SK-N-SH (cell line): ENCODE results near the gene ZNF490. TPM values are rescaled to one million over a fixed set of nuclear protein-coding genes. Genes with fewer than 3 reads are reported as not detected.

Source experiments
- CTCF ChIA-PET: fragments of 300-600, 350-600 bp; formaldehyde crosslinking; extraction: SDS; loops from one replicate; lab custom pipeline; 2021; lab: Yijun Ruan, JAX
- POLR2A ChIA-PET: fragments of 350-600 bp; sonication (Branson Sonifier 250); formaldehyde crosslinking; extraction: SDS; loops from one replicate; lab custom pipeline; 2020; ENCODE audit warnings: antibody characterized with exemption, inconsistent platforms; lab: Yijun Ruan, JAX
- DNase-seq: peaks from one replicate; pipeline ENCODE4 v3.0.0; 2012
- H2AFZ ChIP-seq: fragments of 200-600 bp; sonication (generic); 2 replicates; pipeline ENCODE4 v1.8.1; 2016; ENCODE audit warnings: antibody characterized with exemption, mild to moderate bottlenecking, low read depth
- H3F3A ChIP-seq: fragments of 200-600 bp; sonication (generic); replicated peaks from 2 replicates; pipeline ENCODE3; 2016; ENCODE audit warnings: antibody characterized with exemption, mild to moderate bottlenecking; ENCODE audit not compliant: insufficient read depth
- H3K27ac ChIP-seq, 2 experiments: fragments of 200-500 bp in 1 of 2; fragments of 200-600 bp in 1 of 2; sonication (Bioruptor generic) in 1 of 2; sonication (generic), shearing (Covaris generic) in 1 of 2; 2 replicates each; pipeline versions ENCODE4 v1.5.1 to v1.6.1; 2014 to 2016; ENCODE audit warnings: low read depth in 2 of 2, inconsistent platforms in 1 of 2, low read length in 1 of 2, mild to moderate bottlenecking in 1 of 2, mixed read lengths in 1 of 2
- H3K27me3 ChIP-seq: fragments of 200-600 bp; sonication (generic), shearing (Covaris generic); 2 replicates; pipeline ENCODE4 v1.6.1; 2016; ENCODE audit warnings: mixed run types; ENCODE audit not compliant: insufficient read depth
- H3K36me3 ChIP-seq, 2 experiments: fragments of 200-500 bp in 1 of 2; fragments of 200-600 bp in 1 of 2; sonication (Bioruptor generic) in 1 of 2; sonication (generic) in 1 of 2; replicated peaks in 1 of 2; 2 replicates each; pipeline versions ENCODE3 to v1.5.1; 2014 to 2016; ENCODE audit warnings: low read length in 1 of 2, mild to moderate bottlenecking in 1 of 2; ENCODE audit not compliant: insufficient read depth in 2 of 2, control insufficient read depth in 1 of 2
- H3K4me1 ChIP-seq, 2 experiments: fragments of 200-500 bp in 1 of 2; fragments of 200-600 bp in 1 of 2; sonication (Bioruptor generic) in 1 of 2; sonication (generic), shearing (Covaris generic) in 1 of 2; 2 replicates each; pipeline versions ENCODE4 v1.5.1 to v1.6.1; 2014 to 2016; ENCODE audit warnings: low read depth in 1 of 2, low read length in 1 of 2, mixed run types in 1 of 2; ENCODE audit not compliant: insufficient read depth in 2 of 2, control insufficient read depth in 1 of 2
- H3K4me2 ChIP-seq: fragments of 200-600 bp; sonication (generic), shearing (Covaris generic); 2 replicates; pipeline ENCODE4 v1.6.1; 2017; ENCODE audit warnings: mixed run types
- H3K4me3 ChIP-seq, 2 experiments: fragments of 200-500 bp in 1 of 2; fragments of 200-600 bp in 1 of 2; sonication (Bioruptor generic) in 1 of 2; sonication (generic), shearing (Covaris generic) in 1 of 2; 2 replicates each; pipeline versions ENCODE4 v1.5.1 to v1.8.1; 2014 to 2016; ENCODE audit warnings: low read depth in 2 of 2, inconsistent platforms in 1 of 2, low read length in 1 of 2, mild to moderate bottlenecking in 1 of 2, mixed read lengths in 1 of 2, moderate library complexity in 1 of 2
- H3K79me2 ChIP-seq: fragments of 200-600 bp; sonication (generic); 2 replicates; pipeline ENCODE4 v1.8.1; 2017; ENCODE audit warnings: mild to moderate bottlenecking; ENCODE audit not compliant: insufficient read depth
- H3K9ac ChIP-seq: fragments of 200-600 bp; sonication (generic); 2 replicates; pipeline ENCODE4 v1.6.1; 2017; ENCODE audit warnings: mixed run types
- H3K9me2 ChIP-seq: fragments of 200-600 bp; sonication (generic); 2 replicates; pipeline ENCODE4 v1.6.1; 2017; ENCODE audit warnings: mixed run types
- H3K9me3 ChIP-seq: fragments of 200-600 bp; sonication (generic); 2 replicates; pipeline ENCODE4 v1.6.1; 2017; ENCODE audit warnings: mixed run types, mild to moderate bottlenecking, moderate library complexity
- H4K20me1 ChIP-seq: fragments of 200-600 bp; sonication (generic); 2 replicates; pipeline ENCODE4 v1.6.1; 2017; ENCODE audit warnings: mild to moderate bottlenecking, mixed run types; ENCODE audit not compliant: insufficient read depth
- CTCF ChIP-seq: fragments of 200-600 bp; sonication (generic); IDR thresholded peaks from 2 replicates; pipeline ENCODE4 v1.6.1; 2017; ENCODE audit warnings: antibody characterized with exemption, mild to moderate bottlenecking, moderate library complexity
- EP300 ChIP-seq, 2 experiments: IDR thresholded peaks; 2 replicates each; pipeline versions ENCODE4 v1.4.0 to v1.6.1; 2012; ENCODE audit warnings: borderline replicate concordance in 1 of 2, low read depth in 1 of 2, low read length in 1 of 2
- FOXM1 ChIP-seq: IDR thresholded peaks from 2 replicates; pipeline ENCODE4 v1.4.0; 2012; ENCODE audit warnings: low read depth, mild to moderate bottlenecking
- IRF3 ChIP-seq: fragments of 150-350 bp; IDR thresholded peaks from 2 replicates; pipeline ENCODE4 v1.6.1; 2016; ENCODE audit warnings: mild to moderate bottlenecking, low read depth, low read length
- JUND ChIP-seq: IDR thresholded peaks from 2 replicates; pipeline ENCODE4 v1.4.0; 2012
- MAX ChIP-seq: IDR thresholded peaks from 2 replicates; pipeline ENCODE4 v1.4.0; 2012; ENCODE audit warnings: low read depth
- MXI1 ChIP-seq: IDR thresholded peaks from 2 replicates; pipeline ENCODE4 v1.6.1; 2012; ENCODE audit warnings: mild to moderate bottlenecking, low read depth, low read length, improper control_type of control experiment
- NFIC ChIP-seq: IDR thresholded peaks from 2 replicates; pipeline ENCODE4 v1.4.0; 2012; ENCODE audit warnings: borderline replicate concordance
- PBX3 ChIP-seq: IDR thresholded peaks from 2 replicates; pipeline ENCODE4; 2012
- RAD21 ChIP-seq: IDR thresholded peaks from 2 replicates; pipeline ENCODE4 v1.6.1; 2012; ENCODE audit warnings: mild to moderate bottlenecking, low read length
- REST ChIP-seq: IDR thresholded peaks from 2 replicates; pipeline ENCODE4 v1.6.1; 2012; ENCODE audit warnings: mild to moderate bottlenecking, low read depth, low read length, moderate library complexity
- RFX5 ChIP-seq: IDR thresholded peaks from 2 replicates; pipeline ENCODE4 v1.6.1; 2012; ENCODE audit warnings: mild to moderate bottlenecking, improper control_type of control experiment, low read length
- RXRA ChIP-seq: IDR thresholded peaks from 2 replicates; pipeline ENCODE4 v1.4.0; 2012; ENCODE audit warnings: low read depth, mild to moderate bottlenecking, borderline replicate concordance
- SMC3 ChIP-seq: IDR thresholded peaks from 2 replicates; pipeline ENCODE4 v1.6.1; 2012; ENCODE audit warnings: low read depth, low read length, improper control_type of control experiment
- WGBS: methylation state at CpG from one replicate; pipeline ENCODE4 v1.1.6; 2017; ENCODE audit warnings: low lambda C conversion rate; 5-methylcytosine and 5-hydroxymethylcytosine counted together
- polyA plus RNA-seq, 3 experiments: library from polyadenylated mRNA; depleted of rRNA; stranded (reverse); fragments of >200 nt; gene quantifications; 2 replicates each; pipeline ENCODE4 v1.2.3, GENCODE V29; 2012

The ZNF490 gene
- polyA plus RNA-seq, 1 of the 3 experiments (the other 2 are of a cell fraction): 1.3 TPM

- ChIA-PET CTCF (interaction anchor here (0.6 to 2.5 kb wide), 29 partner anchors 9 to 153 kb away, joined by 3 to 15 read pairs (median 4); partner anchors contain the start of genes MAN2B1, WDR83, ZNF490 and ZNF791), POLR2A (interaction anchor here (0.6 to 0.9 kb wide), 2 partner anchors 152 to 242 kb away, joined by 3 read pairs; no protein-coding TSS in a partner anchor)
- peak overlapping the region; percentile 89; the same call in 1 of the 2 replicates for H2AFZ ChIP-seq
- no peaks in the 10 kb centered on the region for H3K36me3 ChIP-seq
- no peaks in the 10 kb centered on the region for H3K9me3 ChIP-seq
- WGBS: 26% methylated on average over 23 of the region's 39 CpGs
- H3K9ac ChIP-seq: no peak overlapping the region
- peak; percentile 22; the same call in 1 of the 2 replicates for TF ChIP-seq SMC3
- TF ChIP-seq IRF3: no peak
- no peak for TF ChIP-seq JUND
- TF ChIP-seq MXI1: peak; percentile 28; the same call in 1 of the 2 replicates
- peak; percentile 71 for TF ChIP-seq CTCF
- TF ChIP-seq FOXM1: no peak
- peak; percentile 51 for TF ChIP-seq RAD21
- TF ChIP-seq MAX: peak; percentile 65; the same call in 1 of the 2 replicates
- TF ChIP-seq RFX5: no peak
- peak; percentile 92 for DNase-seq
- H3K27ac ChIP-seq: no peak overlapping the region
- H3K4me3 ChIP-seq: peak overlapping the region in 1 of 2 experiments; percentile 46; a peak in 2 of 4 replicates
- no peaks in the 10 kb centered on the region for H3F3A ChIP-seq
- H3K79me2 ChIP-seq: no peaks in the 10 kb centered on the region
- H3K27me3 ChIP-seq: no peaks in the 10 kb centered on the region
- H3K4me2 ChIP-seq: peak overlapping the region; percentile 10; the same call in 1 of the 2 replicates
- no peaks in the 10 kb centered on the region for H4K20me1 ChIP-seq
- peaks cover 0 to 5% of the 10 kb centered on the region in 2 experiments; a peak in 1 of 4 replicates for H3K4me1 ChIP-seq
- H3K9me2 ChIP-seq: no peaks in the 10 kb centered on the region
Observed at GRCh38 chr19:12639901-12640613, 29.4 kb upstream of the ZNF490 start.

GRCh38 chr19:12638611-12639182, 28.1 kb upstream of the ZNF490 start:
- Histone ChIP-seq H3K4me3 (no peak overlapping the region), H3K4me2 (no peak overlapping the region), H3K79me2 (no peaks in the 10 kb centered on the region), H3K36me3 (no peaks in the 10 kb centered on the region), H2AFZ (no peak overlapping the region), H3K27ac (no peak overlapping the region), H3K9me2 (no peaks in the 10 kb centered on the region), H3K27me3 (no peaks in the 10 kb centered on the region), H3K9ac (no peak overlapping the region), H3F3A (peaks cover 5% of the 10 kb centered on the region), H3K4me1 (peaks cover 0 to 5% of the 10 kb centered on the region in 2 experiments; a peak in 1 of 4 replicates), H4K20me1 (no peaks in the 10 kb centered on the region), H3K9me3 (no peaks in the 10 kb centered on the region)
- CTCF ChIA-PET: interaction anchor here (0.7 to 2.5 kb wide), 3 partner anchors 13 to 38 kb away, joined by 3 to 15 read pairs (median 8); no protein-coding TSS in a partner anchor
- POLR2A ChIA-PET: no interaction called here
- 86% methylated on average over 21 of the region's 22 CpGs for WGBS
- DNase-seq: no peak
- no peak for TF ChIP-seq EP300 (IDR thresholded peaks at IDR 0.05; ENCODE audit: borderline replicate concordance in 1 of 2, low read depth in 1 of 2, low read length in 1 of 2)
- TF ChIP-seq CTCF: no peak
- TF ChIP-seq MXI1: no peak
- no peak for TF ChIP-seq PBX3
- no peak for TF ChIP-seq RXRA
- no peak for TF ChIP-seq NFIC
- no peak for TF ChIP-seq SMC3
- no peak for TF ChIP-seq REST
